ENCODE data around the gene ATXN7L1.
"Not testable (repeated sequence)": the region's sequence is repeated elsewhere in the genome, so short reads cannot be mapped to it uniquely, and the experiment has no call there.

The ATXN7L1 gene

DNA sequence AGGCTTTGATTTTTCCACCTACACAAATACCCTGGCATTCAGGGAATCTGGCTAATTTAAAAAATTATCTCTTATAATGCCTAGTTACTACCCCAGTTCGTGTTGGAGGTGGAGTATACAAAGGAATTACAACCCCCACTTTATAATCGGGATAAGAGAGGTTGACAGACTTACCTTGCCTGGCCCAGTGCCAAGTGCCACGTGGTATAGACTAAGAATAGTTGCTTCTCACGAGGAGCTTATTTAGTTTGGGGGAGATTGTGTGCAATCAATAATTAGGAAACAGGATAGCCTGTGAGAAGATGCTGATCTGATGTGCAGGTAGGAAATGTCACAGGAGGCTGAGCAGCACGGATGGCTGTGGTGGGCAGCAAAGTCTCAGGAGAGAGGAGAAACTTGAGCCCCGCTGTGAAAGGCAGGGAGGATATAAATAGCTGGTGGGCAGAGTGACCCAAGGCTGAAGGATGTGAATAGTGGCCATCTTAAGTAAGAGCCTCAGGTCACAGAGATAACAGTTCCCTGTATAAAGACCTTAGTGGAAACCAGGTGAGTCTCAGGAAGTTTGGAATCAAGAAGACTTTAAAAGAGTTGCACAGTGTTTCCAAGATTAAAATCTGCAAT lies 11.3 kb upstream of the ATXN7L1 start:
- no peak for DNase-seq

DNA sequence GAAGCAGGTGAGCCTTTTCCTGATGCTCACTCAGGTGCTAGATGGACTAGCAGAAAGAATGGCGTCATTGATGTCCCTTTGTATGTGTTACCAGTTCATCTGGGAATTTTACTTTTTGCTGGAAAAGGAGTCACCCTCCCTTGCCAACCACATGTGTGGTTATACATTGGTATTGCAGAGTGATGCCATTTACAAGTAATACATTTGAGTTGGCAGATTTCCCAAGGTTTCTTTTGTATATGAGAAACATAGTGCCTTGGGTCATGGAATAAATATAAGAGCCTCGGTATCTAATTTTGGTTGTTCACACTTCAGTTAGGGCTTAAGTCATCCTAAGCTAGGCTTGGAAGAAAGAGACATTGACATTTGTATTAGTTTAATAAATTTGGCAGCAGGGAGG lies 10.4 kb upstream of the ATXN7L1 start:
- no peak for DNase-seq

DNA sequence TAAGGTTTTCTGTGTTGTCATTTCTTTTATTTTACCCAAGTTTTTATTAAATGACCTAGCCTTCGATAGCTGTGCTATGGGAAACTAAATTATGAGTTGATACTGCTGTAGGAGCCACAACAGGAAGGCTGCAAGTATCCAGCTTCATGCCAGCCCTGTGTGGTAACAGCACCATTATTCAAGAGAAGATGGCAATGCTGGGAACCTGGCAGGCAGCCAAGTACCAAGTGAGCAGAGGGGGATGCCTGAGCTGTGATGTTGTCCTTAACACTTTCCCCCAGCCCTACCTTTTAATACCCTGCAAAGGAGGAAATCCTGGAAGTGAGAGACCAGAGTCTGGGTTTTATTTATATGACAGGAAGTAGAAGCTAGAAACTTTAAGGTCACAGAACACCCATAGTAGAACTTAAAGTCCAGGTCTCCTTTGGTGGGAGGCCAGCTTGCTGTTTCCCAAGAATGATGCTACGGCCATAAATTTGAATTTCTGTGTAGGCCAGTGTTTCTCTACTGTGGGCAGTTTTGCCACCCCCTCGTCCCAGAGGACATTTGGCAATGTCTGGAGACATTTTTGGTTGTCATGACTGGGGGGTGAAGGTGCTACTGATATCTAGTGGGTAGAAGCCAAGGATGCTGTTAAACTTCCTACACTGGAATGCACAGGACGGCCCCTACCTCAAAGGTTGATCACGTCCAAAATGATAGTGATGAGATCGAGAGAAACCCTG lies 9.2 kb upstream of the ATXN7L1 start:
- peak; percentile 20 for DNase-seq

DNA sequence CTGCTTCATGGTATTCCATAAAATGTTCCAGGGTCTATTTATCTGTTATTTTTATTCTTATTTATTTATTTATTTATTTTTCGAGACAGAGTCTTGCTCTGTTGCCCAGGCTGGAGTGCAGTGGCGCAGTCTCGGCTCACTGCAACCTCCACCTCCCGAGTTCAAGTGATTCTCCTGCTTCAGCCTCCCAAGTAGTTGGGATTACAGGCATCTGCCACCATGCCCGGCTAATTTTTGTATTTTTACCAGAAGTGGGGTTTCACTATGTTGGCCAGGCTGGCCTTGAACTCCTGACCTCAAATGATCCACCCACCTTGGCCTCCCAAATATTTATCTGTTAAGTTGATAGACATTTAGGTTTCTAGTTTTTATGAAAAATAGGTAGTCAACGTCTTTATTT lies 6.8 kb upstream of the ATXN7L1 start:
- not testable (repeated sequence) for DNase-seq

DNA sequence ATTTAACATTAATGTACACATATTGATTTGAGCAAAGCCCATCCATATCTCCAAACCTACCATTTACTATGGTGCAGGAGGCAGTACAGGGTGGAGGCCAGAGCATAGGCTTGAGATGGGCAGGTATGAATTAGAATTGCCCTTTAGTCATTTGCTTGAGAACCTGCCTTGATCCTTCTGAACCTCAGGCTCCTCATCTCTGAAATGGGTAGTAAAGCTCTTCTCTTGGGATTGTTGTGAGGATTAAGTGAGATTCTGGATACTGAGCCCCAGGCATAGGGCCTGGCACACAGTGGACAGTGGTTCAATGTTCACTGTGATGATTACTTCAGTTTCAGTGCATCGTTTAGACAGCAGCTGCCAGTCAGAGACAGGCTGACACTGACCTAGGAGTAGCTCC lies 5.0 kb upstream of the ATXN7L1 start:
- DNase-seq = no peak

DNA sequence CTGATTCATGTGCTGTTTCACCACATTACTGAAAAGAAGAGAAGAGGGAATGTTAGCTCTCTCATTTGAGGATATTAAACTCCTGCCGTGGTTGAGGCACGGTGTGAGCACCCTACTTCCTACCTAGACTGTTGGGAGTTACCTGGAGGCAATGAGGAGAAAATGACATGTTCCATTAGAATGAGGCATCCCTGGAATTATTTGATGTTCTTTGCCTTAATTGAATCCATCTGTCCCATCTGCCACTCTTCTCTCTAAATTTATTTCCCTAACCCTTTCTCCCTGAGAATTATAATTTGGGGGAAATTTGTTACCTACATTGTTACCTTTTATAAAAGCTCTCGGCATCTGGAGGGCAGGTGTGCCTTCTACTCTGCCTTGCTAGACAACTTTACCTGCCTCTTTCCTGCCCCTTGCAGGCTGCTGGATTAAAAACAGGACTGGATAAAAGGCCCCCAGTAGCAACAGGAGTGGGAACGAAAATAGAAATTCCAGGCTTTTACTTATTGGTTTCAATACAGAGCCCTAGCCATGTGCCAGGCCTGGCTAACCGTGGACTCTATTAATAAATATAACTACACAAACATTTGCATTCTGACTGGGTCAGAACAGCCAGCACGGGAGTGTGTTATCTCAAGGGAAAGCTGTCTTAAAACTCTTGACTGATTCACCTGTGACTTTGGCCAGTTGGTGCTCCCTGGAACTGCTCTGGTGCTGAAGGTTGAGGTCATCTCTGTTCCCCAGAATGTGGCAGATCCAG lies 4.4 kb upstream of the ATXN7L1 start:
- DNase-seq = no peak

DNA sequence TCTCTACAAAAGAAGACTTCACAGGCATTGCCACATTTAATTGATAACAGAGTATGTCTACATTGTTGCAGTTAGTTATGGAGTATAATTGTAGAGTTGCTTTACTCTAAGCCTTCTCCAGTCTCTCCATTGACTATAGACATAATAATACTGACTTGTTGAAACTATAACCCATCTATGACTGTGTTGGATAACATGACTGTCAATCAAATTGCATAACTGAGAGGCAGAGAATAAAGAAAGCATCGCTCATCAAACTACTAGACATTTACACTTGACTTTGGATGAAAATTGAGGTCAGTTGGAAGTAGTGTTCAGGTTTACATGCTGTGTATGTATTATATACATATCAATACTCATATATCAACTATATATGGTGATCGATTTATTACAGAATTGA lies 3.4 kb upstream of the ATXN7L1 start:
- DNase-seq = no peak

DNA sequence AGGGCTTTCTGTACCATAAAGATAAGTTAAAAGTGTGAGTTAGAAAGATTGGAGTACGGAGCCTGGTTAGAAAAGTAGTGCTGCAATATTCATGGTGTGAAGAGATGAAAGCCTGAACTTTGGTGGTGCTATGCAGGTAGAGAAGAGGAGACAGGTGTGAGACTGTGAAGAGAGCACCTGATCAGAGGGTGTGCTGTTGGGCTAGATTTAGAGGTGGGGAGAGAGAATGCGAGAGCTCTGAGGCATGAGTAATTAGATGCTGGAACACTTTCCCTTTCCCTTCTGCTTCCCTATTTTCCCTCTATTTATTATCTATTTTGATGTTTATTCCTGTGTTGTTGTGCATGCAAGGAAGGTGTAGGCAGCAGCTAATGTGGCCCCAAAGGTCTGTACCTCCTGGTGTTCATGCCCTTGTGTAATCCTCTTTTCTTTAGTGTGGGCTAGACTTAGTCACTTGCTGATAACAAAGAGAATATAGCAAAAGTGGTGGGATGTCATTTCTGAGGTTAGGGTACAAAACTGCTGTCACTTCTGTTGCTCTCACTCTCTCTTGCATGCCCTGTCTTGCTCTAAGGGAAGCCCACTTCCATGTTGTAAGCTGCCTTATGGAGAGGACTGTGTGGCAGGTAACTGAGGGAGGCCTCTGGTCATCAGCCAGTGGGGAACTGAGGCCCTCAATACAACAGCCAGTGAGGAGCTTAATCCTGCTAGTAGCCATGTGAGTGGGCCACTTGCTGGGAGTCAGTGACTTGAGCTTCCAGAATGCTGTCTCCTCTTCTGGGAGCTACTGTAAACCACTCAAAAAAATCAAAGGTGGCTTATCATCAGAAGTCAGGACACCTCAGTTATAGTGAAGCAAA lies 2.6 kb upstream of the ATXN7L1 start:
- DNase-seq = no peak

DNA sequence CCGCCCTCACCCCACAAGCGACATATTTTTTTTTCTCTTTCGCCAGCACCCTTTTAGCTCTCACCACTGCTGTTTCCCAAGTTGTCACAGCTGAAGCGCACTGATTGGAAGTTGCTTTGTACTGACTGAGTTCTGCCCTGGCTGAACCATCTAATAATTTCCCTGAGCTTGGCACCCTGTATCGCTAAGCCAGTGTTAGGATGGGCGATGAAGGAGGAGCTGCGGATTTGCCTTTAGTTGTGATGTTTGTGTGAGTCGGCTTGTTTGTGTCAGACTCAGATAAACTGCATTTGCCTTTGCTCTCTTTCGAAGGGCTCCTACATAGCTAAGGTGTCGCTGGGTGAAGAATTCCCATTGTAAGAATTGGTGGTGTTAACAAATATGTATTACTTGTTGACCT lies 1.3 kb upstream of the ATXN7L1 start:
- no peak for DNase-seq

DNA sequence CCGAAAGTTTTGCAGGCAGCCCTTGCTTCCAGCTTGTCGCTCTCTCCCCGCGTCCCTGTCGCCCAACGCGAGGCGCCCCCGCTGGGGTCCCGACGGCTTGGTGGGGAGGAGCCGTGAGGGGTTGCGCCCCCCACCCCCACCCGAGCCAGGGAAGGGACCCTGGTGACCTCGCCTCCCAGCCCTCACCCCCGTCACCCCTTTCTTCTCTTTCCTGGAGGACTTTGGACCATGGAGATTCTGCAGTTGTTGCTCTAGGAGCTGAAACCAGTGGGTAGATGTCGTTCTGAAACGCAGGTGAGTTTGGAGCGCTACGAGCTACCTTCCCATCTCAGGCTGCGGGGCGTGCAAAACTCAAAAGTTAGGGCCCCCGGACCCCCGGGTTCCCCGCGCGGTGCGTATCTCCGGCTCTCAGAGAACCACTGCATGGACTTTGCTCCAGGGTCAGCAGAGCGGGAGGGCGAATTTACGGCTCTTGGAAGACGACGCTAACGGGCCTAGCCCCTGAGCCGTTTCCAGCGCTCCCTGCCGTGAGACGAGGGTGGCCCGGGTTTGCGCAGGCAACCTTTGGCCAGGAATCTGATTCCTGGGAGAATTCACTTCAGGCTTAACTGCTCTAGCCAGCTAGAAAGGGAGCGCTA lies 684 bp upstream of the ATXN7L1 start:
- DNase-seq = no peak

DNA sequence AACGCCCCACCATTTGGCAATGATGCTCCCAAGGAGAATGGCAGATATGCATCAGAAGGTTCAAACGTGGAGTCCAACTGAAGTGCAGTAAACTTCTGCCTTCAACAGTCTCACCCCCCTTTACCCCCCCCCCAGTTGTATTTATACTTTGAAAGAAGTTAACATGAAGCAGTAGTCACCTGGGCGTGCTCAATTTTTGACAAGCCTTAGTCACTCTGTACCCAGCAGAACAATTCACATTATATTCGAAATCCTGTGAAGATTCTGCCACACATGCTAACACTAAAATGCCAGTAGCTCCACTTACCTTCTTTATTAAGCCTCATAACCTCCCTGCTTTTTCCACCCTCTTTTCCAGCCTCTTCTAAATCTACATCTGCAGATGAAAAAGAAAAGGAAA lies 894 bp downstream of the ATXN7L1 start:
- no peak for DNase-seq

DNA sequence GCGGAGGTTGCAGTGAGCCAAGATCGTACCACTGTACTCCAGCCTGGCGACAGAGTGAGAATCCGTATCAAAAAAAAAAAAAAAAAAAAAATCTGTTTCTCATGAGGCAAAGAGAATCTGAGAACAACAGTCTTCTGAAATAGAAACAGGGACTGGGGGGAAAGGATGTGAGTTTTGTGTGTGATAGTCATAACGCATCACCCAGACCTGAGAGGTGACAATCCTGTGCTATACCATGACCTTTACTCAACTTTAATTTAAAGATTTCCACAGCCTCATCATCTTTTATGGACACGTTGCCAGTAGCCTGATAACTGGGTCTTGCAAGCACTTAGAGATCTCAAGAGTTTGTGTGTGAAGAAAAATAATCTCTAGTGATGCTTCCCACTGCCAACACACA lies 2.3 kb downstream of the ATXN7L1 start:
- DNase-seq = no peak

DNA sequence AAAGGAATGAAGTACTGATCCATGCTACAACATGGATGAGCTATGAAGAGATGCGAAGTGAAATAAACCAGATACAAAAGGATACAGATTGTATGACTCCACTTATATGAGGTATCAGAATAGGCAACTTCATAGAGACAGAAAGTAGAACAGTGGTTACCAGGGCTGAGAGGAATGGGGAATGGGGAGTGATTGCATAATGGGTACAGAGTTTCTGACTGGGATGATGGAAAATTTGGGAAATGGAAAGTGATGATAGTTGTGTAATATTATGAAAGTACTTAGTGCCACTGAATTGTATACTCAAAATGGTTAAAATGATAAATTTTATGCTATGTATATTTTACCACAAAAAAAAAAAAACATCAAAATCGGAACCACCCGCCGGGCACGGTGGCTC lies 3.9 kb downstream of the ATXN7L1 start:
- no peak for DNase-seq

DNA sequence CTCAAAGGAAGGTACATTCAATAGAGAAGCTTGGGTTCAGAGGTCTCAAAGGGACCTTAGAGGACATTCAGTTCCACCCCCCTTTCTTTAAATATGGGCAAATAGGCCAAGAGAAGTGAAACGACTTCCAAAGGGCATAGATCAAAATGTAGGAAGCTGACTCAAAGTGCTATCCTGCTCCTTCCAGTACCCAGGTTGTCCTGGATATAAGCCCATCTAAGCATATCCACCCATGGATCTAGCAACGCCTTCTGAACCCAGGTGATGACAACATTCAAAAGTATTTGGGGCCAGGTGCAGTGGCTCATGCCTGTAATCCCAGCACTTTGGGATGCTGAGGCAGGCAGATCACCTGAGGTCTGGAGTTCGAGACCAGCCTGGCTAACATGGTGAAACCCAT lies 5.3 kb downstream of the ATXN7L1 start:
- no peak for DNase-seq

DNA sequence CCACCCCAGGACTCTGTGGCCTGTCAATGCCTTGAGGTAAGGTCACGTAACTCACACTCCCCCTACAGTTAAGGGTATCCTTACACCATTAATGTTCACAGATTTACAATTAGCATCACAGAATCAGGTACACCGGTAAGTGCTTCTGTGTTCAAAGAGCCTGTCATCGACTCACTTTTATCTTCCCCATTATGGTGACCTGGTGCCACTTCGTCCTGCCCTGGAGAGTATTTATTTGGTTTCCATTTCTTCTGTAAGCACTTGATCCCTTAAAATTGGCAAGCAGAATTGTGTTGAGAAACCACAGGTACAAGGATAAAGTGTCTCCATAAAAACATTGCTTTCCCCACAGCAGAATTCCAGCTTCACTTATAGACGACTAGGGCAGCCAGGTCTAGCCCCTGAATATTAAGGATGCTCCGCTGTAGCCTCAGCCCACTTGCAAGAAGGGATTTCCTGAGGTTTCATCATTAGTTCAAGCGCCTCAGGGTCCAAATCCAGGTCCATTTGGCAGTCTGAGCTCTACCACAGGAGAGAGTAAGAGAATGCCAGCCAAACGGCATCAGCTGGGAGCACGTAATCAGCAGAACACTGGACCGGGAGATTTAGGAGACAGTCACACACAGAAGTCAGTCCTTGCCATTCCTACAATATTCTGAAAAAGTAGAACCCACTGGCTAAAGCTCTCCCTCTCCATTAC lies 10.1 kb downstream of the ATXN7L1 start:
- DNase-seq = no peak

DNA sequence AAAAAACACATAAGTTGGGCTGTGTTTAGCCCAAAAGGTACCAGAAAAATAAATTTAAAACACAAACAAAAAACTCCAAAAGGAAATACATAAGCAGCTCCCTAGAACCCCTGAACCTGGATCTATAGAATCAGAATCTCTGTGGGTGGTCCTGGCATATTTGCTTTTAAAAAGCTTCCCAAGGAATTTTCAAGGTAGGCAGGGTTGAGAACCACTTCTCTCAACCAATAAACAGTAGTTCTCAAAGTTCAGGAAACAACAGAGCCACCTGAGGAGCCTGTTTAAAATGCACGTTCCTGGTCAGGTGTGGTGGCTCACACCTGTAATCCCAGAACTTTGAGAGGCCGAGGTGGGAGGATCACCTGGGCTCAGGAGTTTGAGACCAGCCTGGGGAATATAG lies 12.5 kb downstream of the ATXN7L1 start:
- no peak for DNase-seq

DNA sequence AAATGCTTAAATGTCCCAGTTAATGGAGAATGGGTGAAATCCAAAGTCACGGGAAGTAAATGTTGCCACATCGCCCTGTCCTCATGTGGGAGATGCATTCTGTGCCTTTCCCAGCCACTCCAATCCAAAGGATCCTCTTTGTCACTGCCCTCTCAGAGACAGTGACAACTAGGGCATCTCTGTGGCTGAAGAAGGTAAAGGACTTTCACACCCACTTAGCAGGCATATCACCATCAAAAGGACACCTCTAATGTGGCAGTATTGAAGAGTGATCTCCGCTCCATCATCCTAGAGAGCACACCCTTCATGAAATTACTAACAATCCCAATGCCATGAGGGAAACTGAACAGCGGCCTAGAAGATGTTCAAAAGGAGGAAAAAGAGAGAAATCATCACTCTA lies 13.6 kb downstream of the ATXN7L1 start:
- DNase-seq = no peak

DNA sequence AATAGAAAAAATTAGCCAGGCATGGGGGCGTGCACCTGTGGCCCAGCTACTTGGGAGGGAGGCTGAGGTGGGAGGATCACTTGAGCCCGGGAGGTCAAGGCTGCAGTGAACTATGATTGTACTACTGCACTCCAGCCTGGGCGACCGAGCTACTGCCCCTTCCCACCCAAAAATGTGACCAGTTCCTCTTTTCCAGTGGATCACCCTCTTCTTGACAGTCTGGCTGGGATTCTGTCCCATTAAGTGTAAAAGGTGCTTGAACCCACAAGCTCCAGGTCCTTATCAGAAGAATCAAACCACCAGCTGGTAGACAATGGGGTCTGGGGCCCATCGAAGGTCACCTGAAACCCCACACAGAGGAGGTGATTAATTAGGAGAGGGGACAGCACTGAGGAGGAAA lies 14.1 kb downstream of the ATXN7L1 start:
- DNase-seq = no peak

DNA sequence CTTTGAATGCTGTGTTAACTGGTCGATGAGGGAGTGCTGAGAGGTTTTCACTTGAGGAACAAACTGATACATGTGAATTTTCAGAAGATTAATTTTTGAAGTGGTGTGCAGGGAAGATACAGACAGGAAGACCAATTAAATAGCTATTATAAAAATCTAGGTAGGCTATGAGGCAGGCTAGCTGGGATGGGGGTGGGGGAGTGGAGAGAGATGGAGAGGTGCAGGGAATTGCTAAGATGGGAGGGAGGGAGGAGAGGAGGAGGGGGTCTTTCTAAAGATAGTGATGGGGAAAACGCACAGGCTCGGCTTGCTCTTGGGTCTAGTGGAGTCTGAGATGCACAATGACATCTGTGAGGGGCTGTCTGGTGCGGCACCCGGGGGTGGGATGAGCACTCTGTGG lies 15.2 kb downstream of the ATXN7L1 start:
- no peak for DNase-seq

DNA sequence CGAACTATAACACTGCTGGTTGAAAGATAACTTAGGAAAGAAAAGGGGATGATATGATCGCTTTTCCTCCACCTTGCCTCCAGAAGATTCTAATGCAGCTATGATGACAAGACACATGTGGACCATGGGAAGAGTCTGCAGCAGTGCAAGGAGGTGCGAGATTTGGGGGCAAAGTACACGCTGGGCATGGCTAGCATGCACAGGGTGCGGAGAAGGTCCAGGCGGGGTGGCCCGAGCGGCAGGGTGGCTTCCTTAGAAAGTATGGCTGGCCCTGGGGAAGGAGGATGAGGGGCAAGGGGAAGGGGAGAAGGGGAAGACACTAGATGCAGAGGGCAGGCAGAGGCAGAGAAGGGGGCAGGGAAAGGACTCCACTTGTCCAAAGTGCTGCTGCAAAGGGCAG lies 15.6 kb downstream of the ATXN7L1 start:
- no peak for DNase-seq

DNA sequence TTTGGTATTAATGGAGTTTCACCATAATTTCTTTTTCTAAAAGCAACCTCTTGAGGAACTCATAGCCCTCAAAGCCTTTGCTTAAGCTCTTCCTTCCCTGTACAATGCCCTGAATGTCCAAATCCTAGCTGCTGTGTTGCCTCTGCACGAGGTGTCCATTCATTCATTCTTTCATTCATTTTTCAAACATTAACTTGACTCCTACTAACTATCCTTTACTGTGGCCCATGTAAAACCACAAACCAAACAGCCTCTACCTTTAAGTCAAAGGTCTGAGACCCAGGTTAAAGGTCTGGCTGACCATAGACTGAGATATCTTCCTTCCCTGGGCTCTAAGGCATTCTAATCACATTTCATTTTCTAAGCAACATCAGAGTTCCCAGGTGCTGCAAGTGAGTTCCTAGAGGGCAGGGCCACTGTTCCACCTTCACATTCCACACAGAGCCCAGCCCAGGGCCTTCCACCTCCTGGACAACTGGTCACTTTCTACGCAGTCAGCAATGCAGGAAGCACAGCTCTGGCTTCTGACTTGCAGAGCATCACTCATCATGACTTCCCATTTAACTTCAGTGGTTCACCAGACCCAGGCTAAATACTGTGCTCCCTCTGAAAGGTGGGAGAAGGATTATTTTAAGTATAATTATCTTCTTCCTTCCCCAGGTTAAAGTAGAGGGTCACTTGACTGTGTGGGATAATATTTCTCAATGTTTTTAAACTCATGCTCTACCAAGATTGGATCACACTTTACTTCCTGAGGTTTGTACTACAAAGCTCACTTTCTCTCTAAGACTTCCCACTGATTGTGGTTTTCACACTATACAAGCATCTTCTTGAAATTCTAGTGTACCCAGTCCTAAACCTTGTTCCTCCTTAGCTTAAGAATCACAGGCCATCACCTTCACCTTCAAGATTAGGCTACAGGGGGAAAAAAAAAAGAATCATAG lies 19.1 kb downstream of the ATXN7L1 start:
- DNase-seq = no peak
